ENCODE results near the gene ADAMTS8. TPM values are rescaled to one million over a fixed set of nuclear protein-coding genes. Genes with fewer than 3 reads are reported as not detected.

ADAMTS8 gene, protein sequence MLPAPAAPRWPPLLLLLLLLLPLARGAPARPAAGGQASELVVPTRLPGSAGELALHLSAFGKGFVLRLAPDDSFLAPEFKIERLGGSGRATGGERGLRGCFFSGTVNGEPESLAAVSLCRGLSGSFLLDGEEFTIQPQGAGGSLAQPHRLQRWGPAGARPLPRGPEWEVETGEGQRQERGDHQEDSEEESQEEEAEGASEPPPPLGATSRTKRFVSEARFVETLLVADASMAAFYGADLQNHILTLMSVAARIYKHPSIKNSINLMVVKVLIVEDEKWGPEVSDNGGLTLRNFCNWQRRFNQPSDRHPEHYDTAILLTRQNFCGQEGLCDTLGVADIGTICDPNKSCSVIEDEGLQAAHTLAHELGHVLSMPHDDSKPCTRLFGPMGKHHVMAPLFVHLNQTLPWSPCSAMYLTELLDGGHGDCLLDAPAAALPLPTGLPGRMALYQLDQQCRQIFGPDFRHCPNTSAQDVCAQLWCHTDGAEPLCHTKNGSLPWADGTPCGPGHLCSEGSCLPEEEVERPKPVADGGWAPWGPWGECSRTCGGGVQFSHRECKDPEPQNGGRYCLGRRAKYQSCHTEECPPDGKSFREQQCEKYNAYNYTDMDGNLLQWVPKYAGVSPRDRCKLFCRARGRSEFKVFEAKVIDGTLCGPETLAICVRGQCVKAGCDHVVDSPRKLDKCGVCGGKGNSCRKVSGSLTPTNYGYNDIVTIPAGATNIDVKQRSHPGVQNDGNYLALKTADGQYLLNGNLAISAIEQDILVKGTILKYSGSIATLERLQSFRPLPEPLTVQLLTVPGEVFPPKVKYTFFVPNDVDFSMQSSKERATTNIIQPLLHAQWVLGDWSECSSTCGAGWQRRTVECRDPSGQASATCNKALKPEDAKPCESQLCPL
- polyA plus RNA-seq (ENCODE audit: insufficient read length in 10 of 10): 10 to 100 TPM in 6 of 10 donors, 1 to 10 TPM in 4; 8.3 to 13.4 (median 11.4) TPM
- long read RNA-seq, donor 1: 0 reads
- long read RNA-seq, donor 2, full-length matches to known transcripts: 4 of 4 reads
- long read RNA-seq, donor 2, partial matches to known transcripts: 0 of 4 reads
- long read RNA-seq, donor 2, other reads (novel, unspliced or antisense): 0 of 4 reads
- long read RNA-seq, donor 3: 0 reads
- long read RNA-seq, donor 4, full-length matches to known transcripts: 1 of 1 reads
- long read RNA-seq, donor 4, partial matches to known transcripts: 0 of 1 reads
- long read RNA-seq, donor 4, other reads (novel, unspliced or antisense): 0 of 1 reads
- long read RNA-seq, donor 5, full-length matches to known transcripts: 3 of 8 reads
- long read RNA-seq, donor 5, partial matches to known transcripts: 5 of 8 reads
- long read RNA-seq, donor 5, other reads (novel, unspliced or antisense): 0 of 8 reads
- long read RNA-seq, donor 6, full-length matches to known transcripts: 3 of 8 reads
- long read RNA-seq, donor 6, partial matches to known transcripts: 5 of 8 reads
- long read RNA-seq, donor 6, other reads (novel, unspliced or antisense): 0 of 8 reads
- long read RNA-seq, donor 7, partial matches to known transcripts: 0 of 1 reads
- long read RNA-seq, donor 7, other reads (novel, unspliced or antisense): 0 of 1 reads
- long read RNA-seq, donor 8, full-length matches to known transcripts: 3 of 3 reads
- long read RNA-seq, donor 8, partial matches to known transcripts: 0 of 3 reads
- long read RNA-seq, donor 8, other reads (novel, unspliced or antisense): 0 of 3 reads
- long read RNA-seq, donor 9: 0 reads

DNA sequence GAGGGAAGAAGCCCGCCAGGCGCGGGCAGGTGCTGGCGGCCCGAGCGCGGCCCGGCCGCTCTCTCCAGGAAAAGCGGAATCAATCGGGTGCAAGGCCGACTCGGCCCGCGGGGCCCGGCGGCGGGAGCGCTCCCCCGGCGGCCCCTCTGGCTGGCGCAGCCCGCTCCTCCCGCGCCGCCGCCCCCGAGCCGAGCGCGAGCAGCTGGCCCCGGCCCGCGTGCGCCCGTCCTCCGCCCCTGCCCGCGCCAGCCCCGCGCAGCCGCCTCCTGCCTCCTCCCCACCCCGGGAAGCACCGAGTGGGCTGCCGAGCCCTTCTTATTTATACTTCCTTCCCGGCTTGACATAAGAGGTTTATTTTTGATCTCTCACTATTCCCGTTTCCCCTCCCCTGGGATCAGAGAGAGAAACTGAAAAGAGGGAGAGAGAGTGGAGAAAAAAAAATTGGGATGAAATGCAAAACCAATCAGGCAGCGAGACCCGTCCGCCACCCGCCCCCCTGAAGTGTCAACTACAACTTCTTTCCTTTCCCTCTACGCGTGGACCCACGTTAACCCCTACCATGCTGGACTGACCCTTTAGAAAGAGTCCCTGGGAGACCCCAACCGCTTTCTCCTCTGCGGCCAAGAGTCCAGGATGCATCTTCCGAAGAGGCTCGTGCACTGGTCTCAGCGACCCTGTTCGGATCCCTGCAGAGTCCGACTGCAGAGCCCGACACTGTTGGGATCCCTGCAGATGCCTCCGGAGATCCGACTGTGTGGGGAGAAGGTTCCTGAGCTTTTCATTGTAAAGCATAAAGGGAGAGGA lies at the start of gene ADAMTS8:
ADAMTS8 (minus strand) TSS at position 294 of the 804 bp plus-strand sequence. CDS start 323 bp downstream, outside the sequence.
- DNase-seq: peak in 1 of 3 donors; percentile 64

DNA sequence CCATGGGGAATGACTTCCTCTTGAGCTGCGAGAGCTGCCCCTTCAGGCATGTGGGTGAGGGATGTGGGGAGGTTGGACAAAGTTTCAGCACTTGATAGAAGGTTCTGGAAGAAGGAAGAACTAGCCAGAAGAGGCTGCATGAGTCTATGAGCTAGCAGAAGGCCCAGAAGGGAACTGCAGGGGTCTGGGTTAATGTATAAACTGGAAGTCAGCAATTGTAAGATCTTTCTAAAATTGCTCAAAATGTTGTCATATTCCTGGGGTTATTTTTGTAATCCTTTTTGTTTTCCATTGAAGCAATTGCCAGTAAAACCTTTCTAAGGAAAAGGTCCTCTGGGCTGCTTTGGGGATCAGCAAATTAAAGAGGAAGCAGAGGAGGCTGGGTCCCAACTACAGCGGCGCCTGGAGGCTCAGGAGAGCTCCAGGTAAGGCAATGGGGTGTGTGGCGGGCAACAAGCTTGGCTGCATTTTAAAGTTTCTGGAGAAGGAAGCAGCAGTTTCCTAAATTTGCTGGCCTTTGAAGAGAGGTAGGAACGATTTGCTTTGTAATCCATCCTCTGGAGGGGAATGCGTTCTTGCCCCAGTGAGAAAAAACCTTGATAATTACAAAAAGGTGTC lies 49.3 kb upstream of the ADAMTS8 start:
- DNase-seq: peak in 1 of 3 donors; percentile 55

DNA sequence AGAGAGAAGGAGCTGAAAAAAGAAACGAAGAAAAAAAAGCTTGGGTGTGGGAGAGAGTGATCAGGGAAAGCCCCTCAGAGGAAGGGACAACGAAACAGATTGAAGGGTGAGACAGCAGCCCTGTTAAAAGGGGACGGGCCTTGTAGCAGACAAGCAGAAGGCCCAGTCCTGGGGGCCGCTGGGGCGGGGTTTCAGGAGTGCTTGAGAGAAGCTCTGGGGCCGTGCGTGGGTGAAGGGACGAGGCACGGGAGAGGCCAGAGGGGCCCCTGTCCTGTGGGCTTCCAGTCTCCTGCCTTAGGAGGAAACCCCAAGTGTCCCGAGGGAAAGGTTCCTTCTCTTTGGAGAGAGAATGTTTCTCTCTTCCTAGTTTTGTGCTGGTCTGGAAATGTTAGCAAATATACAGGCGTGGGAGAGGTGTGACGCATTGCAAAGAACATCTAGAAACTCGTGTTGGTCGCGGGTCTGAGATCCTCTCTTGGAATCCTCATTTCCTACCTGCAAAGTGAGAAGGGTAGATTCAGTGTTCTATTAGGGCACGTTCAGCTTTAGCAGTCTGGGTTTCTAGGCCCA lies 48.6 kb upstream of the ADAMTS8 start:
- no peak for DNase-seq

DNA sequence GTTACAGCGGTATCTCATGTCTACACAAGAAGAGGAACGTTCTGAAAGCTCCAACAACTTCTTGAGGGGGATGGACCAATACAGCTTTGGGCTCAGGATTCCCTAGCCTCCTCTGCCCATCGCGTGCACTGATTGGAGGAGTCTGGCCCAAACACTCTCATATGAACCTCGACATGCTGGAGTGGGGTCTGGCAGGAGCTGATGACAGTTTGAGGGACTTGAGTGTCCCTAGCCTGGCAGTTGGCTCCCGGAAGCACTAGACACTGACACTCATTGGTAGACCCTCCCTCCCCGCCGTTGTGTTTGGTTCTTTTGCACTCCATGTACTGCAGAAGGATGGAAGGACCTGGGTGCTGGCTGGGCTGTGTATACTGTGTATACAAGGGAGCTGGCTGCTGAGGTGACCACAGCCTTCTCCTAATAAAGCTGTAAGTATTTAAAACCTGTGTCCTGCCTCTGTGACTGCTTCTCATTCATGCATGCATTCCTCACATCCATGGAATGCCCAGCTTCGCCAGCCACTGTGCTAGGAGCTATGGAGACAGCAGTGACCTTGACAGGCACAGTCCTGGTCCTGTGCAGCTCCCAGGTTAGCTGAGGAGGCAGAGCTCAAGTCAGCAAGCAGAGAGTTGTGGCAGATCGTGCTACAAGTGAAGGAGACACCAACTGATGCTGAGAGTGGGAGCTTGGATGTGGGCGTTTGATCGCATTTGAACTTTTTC lies 48.0 kb upstream of the ADAMTS8 start:
- no peak for DNase-seq

DNA sequence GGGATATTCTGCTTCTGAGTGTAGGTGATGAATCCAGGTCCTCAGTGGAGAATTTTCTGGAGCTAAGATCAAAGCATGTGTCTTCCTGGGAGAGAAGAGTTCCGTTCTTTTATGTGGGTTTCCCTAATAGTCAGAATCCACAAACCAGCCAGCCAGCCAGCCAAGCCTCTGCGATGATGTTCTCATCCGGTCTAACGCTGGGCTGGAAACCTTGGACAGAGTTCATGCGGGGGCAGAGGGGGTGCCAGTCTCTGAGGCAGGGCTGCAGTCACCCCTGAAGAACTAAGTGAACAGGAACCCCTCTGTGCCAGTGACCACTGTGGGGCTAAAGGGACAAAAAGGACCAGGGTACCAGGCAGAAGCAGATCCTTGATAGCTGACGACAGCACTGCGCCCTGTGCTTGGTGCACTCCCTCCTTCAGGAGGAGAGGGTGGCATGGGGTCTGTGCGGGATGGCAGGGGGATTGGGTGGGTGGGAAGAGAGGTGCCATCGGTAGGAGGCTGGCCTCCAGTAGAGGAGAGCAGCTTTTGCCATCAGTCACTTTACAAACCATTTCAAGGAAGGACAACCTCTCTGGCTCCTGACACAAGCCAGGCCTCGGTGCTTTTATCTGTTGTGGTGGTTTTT lies 47.1 kb upstream of the ADAMTS8 start:
- no peak for DNase-seq

DNA sequence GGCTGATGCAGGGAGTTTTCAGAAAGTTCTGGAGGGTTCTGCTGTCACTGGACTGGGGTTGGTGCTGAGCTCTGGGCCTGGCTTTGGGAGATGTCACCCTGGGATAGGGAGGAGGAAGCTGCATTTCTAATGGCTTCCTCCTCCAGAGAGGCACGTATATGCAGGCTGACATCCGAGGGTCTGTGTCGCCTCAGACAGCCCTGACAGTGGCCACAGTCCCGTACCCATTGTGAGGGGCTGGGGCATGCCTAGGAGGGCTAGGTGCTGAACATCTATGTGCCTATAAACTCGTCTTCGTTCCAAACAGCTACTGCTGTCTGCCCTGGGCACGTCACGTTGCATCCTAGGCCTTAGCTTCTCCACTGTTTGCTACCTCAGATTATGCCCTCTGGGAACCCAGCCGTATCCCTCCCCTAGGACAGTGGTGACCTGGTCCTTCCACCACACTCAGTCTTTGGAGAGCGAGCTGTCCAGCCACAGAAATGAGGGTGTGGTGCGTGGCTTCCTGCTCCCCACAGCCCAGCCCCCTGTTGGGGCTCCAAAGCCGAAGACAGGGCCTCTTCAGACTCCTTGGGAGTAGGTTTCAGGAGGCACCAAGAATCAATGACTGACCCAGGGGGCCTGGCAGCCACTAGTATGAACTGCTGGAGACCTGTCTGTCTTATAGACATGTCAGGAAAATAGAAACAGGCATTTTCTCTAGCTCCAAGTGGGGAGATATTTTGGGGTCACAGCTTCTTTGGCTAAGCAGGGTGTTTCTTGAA lies 46.4 kb upstream of the ADAMTS8 start:
- DNase-seq: no peak

DNA sequence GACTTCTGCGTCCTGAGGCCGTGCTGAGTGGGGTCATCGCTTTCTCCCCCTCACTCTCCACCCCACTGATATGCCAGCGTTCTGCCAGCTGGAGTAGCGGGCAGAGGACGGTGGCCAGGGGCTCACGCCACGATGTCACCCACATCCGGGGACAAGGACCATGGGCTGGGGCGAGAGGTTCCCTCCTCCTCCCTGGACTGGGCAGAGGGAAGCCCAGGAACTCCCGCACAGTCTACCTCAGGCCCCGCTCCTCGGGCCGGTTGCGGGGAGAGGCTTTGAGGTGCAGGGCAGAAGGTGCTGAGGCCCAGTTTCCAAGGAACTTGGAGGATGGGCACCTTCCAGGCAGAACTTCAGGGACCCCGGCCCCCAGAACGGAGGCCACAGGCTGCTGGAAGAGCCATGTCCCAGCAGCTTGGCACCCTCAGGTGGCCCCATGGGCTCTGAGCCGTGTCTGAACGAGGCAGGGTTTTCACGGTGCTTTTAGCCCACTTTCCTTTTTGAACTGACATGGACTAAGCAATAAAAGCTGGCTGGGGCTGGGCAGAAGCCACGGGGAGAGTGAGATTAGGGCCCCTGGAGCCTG lies 45.5 kb upstream of the ADAMTS8 start:
- no peak for DNase-seq

DNA sequence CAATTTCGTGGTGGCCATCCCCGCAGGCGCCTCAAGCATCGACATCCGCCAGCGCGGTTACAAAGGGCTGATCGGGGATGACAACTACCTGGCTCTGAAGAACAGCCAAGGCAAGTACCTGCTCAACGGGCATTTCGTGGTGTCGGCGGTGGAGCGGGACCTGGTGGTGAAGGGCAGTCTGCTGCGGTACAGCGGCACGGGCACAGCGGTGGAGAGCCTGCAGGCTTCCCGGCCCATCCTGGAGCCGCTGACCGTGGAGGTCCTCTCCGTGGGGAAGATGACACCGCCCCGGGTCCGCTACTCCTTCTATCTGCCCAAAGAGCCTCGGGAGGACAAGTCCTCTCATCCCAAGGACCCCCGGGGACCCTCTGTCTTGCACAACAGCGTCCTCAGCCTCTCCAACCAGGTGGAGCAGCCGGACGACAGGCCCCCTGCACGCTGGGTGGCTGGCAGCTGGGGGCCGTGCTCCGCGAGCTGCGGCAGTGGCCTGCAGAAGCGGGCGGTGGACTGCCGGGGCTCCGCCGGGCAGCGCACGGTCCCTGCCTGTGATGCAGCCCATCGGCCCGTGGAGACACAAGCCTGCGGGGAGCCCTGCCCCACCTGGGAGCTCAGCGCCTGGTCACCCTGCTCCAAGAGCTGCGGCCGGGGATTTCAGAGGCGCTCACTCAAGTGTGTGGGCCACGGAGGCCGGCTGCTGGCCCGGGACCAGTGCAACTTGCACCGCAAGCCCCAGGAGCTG lies 44.8 kb upstream of the ADAMTS8 start:
- DNase-seq: no peak

DNA sequence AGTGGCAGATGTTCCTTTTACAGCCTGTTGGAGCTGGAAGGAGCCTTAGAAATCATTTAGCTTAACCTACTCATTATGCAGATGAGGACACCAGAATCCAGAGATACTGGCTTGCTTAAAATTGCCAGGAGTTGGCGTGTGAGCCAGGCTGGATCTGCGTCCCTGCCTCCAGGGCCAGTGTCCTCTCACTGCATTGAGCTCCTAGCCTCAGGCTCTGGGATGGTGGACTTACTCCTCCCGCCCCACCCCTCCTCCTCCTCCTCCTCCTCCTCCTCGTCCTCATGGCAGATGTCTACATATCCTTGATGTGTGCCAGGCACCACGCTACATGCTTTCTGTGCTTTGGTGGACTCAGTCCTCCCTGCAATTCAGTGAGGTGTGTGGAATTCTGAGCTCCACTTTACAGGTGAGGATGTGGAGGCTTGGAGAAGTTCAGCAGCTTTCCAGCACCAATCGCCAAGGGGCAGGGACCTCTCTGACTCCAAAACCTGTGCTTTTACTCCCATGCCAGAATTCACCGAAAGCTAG lies 44.1 kb upstream of the ADAMTS8 start:
- DNase-seq: no peak

DNA sequence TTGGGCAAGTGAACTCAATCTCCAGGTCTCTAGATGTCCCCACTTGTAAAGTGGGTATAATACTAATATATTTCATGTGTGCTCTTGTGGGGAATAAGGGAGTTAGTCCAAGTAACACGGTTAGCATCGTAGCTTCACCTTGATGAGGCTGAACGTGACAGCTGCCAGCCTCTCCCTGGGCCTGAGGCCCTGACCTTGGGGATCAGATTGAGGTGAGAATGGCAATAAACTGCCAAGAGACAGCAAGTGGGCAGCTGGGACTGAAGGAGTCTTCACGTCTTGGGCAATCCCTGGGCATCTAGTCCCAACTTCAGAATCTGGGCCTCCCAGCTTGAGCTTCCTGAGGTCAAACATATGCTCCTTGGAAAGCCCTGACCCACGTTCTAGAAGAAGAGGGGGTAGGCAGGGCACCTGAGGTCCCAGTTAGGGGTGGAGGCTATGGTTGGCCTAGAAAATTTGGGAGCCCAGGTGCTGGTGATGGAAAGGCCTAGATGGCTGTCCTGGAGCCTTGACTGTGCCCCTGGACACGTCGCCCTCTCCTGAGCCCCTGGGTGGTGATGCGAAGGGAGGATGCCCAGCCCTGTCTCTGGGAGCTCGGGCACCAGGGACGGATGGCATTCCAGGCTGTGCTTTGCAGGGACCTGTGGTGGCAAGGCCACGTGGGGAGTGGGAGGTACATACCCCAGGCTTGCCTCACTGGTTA lies 43.5 kb upstream of the ADAMTS8 start:
- no peak for DNase-seq

DNA sequence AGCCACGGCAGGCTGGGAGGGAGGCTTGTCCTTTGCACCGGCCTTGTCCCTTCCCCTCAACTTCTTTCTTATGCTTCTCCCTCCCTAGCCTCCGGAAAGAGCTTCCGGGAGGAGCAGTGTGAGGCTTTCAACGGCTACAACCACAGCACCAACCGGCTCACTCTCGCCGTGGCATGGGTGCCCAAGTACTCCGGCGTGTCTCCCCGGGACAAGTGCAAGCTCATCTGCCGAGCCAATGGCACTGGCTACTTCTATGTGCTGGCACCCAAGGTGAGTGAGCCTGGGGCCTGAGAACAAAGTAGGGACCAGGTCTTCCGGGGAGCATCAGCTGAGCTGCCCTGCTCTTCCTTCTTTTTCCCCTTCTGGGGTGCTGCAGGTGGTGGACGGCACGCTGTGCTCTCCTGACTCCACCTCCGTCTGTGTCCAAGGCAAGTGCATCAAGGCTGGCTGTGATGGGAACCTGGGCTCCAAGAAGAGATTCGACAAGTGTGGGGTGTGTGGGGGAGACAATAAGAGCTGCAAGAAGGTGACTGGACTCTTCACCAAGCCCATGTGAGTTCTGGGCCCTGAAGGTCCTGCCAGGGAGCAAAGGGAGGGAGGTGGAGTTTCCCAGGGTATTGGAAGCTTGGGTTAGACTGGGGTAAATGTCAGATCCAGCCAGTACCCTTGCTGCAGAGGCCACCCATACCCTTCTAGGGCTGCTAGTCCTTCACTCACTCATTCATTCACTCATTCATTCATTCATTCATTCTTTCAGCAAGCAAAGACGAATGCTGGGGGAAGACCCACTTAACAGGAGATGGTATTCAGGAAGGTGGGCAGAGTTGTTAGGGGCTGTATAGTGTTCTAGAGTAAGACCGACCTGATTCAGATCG lies 42.7 kb upstream of the ADAMTS8 start:
- no peak for DNase-seq

DNA sequence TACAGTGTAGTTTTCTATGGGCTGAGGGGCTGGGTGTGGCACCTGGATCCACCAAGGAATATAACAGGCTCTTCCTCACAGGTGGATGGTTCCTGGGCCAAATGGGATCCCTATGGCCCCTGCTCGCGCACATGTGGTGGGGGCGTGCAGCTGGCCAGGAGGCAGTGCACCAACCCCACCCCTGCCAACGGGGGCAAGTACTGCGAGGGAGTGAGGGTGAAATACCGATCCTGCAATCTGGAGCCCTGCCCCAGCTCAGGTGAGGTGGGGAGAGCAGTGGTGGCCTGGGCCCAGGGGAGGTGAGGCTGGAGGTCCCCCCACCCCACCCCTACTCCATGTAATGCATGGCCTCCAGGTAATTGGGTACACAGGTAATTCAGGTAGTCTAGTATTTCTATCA lies 40.8 kb upstream of the ADAMTS8 start:
- DNase-seq: no peak

DNA sequence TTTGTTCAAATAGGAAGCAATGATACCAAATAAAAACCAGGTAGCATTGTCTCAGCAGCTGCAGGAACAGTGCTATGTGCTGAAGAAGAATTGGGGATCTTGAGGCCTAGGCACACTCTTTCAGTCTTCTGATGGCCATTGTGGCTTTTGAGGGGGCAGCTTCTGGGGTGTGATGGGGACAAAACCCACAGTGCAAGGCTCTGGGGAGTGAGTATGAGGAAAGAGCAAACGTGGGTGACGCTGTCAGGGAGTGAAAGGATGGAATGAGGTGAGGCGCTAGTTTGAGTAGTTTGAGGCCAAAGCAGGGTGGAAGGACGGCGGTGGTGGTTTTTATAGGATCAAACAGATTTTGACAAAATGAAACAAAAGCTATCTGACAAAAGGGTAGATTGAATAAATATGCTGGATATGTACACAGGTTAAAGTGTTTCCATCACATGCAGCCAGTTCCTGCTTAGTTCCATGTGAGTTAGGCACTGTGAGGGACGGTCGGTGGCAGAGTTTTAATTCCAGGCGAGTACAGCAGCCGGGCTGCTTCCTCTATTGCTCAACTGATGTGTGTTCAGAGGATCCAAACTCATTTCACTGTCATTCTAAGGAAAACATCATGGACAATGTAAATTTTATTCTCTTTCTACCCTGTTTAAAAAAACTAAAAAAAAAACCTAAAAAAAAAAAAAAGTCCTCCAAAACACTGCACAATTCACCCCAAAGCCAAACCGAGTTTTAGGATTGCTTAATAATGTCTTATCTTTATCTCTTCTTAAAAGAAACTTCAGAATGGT lies 38.9 kb upstream of the ADAMTS8 start:
- no peak for DNase-seq
